H9 (cell line): ENCODE measurements around the gene NECAB2. TPM values are rescaled to one million over a fixed set of nuclear protein-coding genes. Genes with fewer than 3 reads are reported as not detected.
"Not testable (repeated sequence)": the region's sequence is repeated elsewhere in the genome, so short reads cannot be mapped to it uniquely, and the experiment has no call there.

ENCODE experiments used
- DNase-seq: peaks from one replicate; pipeline ENCODE4 v3.0.0-alpha.2; 2017
- H2AFZ ChIP-seq: one replicate; pipeline ENCODE4 v1.6.1; 2013; ENCODE audit warnings: mild to moderate bottlenecking, low read length, control low read depth, moderate library complexity
- H2AK5ac ChIP-seq: 2 replicates; pipeline ENCODE4 v1.6.1; 2013; ENCODE audit warnings: low read length, control low read depth, mixed read lengths; ENCODE audit not compliant: insufficient read length
- H2BK120ac ChIP-seq: one replicate; pipeline ENCODE4 v1.6.1; 2013; ENCODE audit warnings: low read depth, mild to moderate bottlenecking, low read length, control low read depth, inconsistent platforms; ENCODE audit not compliant: poor library complexity, severe bottlenecking
- H2BK12ac ChIP-seq: 2 replicates; pipeline ENCODE4 v1.6.1; 2013; ENCODE audit warnings: low read length, control low read depth, mixed read lengths, low read depth; ENCODE audit not compliant: insufficient read length
- H2BK15ac ChIP-seq: 2 replicates; pipeline ENCODE4 v1.6.1; 2013; ENCODE audit warnings: low read depth, low read length, control low read depth
- H2BK20ac ChIP-seq: one replicate; pipeline ENCODE4 v1.6.1; 2013; ENCODE audit warnings: low read depth, mild to moderate bottlenecking, low read length, control low read depth, inconsistent platforms; ENCODE audit not compliant: poor library complexity, severe bottlenecking
- H2BK5ac ChIP-seq: 2 replicates; pipeline ENCODE4 v1.6.1; 2013; ENCODE audit warnings: low read length, control low read depth, mixed read lengths; ENCODE audit not compliant: insufficient read length
- H3K14ac ChIP-seq: 2 replicates; pipeline ENCODE4 v1.6.1; 2013; ENCODE audit warnings: low read length, control low read depth; ENCODE audit not compliant: insufficient read depth
- H3K18ac ChIP-seq: 2 replicates; pipeline ENCODE4 v1.6.1; 2013; ENCODE audit warnings: low read depth, mild to moderate bottlenecking, mixed read lengths, low read length, control low read depth; ENCODE audit not compliant: insufficient read length
- H3K23ac ChIP-seq: 2 replicates; pipeline ENCODE4 v1.6.1; 2013; ENCODE audit warnings: low read length, control low read depth, mixed read lengths, low read depth; ENCODE audit not compliant: insufficient read length
- H3K23me2 ChIP-seq: 2 replicates; pipeline ENCODE4 v1.6.1; 2013; ENCODE audit warnings: low read depth, mild to moderate bottlenecking, mixed read lengths, low read length, control low read depth; ENCODE audit not compliant: insufficient read length, poor library complexity, severe bottlenecking
- H3K27ac ChIP-seq: 2 replicates; pipeline ENCODE4 v1.5.1; 2013; ENCODE audit warnings: low read length, control low read depth, mixed read lengths, low read depth; ENCODE audit not compliant: insufficient read length
- H3K27me3 ChIP-seq: 2 replicates; pipeline ENCODE4 v1.6.1; 2013; ENCODE audit warnings: low read length, control low read depth, inconsistent platforms; ENCODE audit not compliant: insufficient read depth
- H3K4ac ChIP-seq: 2 replicates; pipeline ENCODE4 v1.6.1; 2013; ENCODE audit warnings: low read depth, mild to moderate bottlenecking, control low read depth, inconsistent platforms, low read length, moderate library complexity
- H3K4me1 ChIP-seq: 2 replicates; pipeline ENCODE4 v1.6.1; 2013; ENCODE audit warnings: low read length, control low read depth, inconsistent platforms; ENCODE audit not compliant: insufficient read depth
- H3K4me2 ChIP-seq: 2 replicates; pipeline ENCODE4 v1.6.1; 2013; ENCODE audit warnings: low read length, control low read depth, mixed read lengths; ENCODE audit not compliant: insufficient read length, insufficient read depth
- H3K56ac ChIP-seq: 2 replicates; pipeline ENCODE4 v1.6.1; 2013; ENCODE audit warnings: low read depth, mild to moderate bottlenecking, mixed read lengths, low read length, control low read depth; ENCODE audit not compliant: insufficient read length
- H3K79me1 ChIP-seq: 2 replicates; pipeline ENCODE4 v1.6.1; 2013; ENCODE audit warnings: low read depth, mild to moderate bottlenecking, moderate library complexity, low read length, control low read depth, inconsistent platforms; ENCODE audit not compliant: insufficient read depth, poor library complexity, severe bottlenecking
- H3K79me2 ChIP-seq: 2 replicates; pipeline ENCODE4 v1.6.1; 2013; ENCODE audit warnings: low read length, control low read depth, inconsistent platforms; ENCODE audit not compliant: insufficient read depth
- H3K9ac ChIP-seq: 2 replicates; pipeline ENCODE4 v1.6.1; 2013; ENCODE audit warnings: low read length, control low read depth, mixed read lengths; ENCODE audit not compliant: insufficient read length; ENCODE audit errors: extremely low read depth
- H3K9me3 ChIP-seq: one replicate; pipeline ENCODE4 v1.6.1; 2013; ENCODE audit warnings: low read depth, low read length, inconsistent platforms; ENCODE audit not compliant: control insufficient read depth
- H3T11ph ChIP-seq: one replicate; pipeline ENCODE4 v1.6.1; 2013; ENCODE audit warnings: mild to moderate bottlenecking, low read length, control low read depth, inconsistent platforms
- H4K20me1 ChIP-seq: one replicate; pipeline ENCODE4 v1.6.1; 2013; ENCODE audit not compliant: control insufficient read depth, insufficient read length, insufficient read depth
- H4K5ac ChIP-seq: 2 replicates; pipeline ENCODE4 v1.6.1; 2013; ENCODE audit warnings: low read depth, mild to moderate bottlenecking, mixed read lengths, low read length, control low read depth; ENCODE audit not compliant: insufficient read length
- H4K8ac ChIP-seq: replicated peaks from 2 replicates; pipeline ENCODE4 v1.6.1; 2013; ENCODE audit warnings: low read length, control low read depth, mixed read lengths, low read depth; ENCODE audit not compliant: insufficient read length
- H4K91ac ChIP-seq: 2 replicates; pipeline ENCODE4 v1.6.1; 2013; ENCODE audit warnings: low read depth, mild to moderate bottlenecking, moderate library complexity, mixed read lengths, low read length, control low read depth; ENCODE audit not compliant: insufficient read length
- H3K27ac Mint-ChIP-seq, 3 experiments: 2 replicates in 2 of 3; 3 replicates in 1 of 3; pipeline ENCODE4 v1.8.0; 2020 to 2021; ENCODE audit warnings: mixed read lengths in 3 of 3, mild to moderate bottlenecking in 1 of 3, moderate library complexity in 1 of 3
- H3K27me3 Mint-ChIP-seq: 2 replicates; pipeline ENCODE4 v1.8.0; 2021; ENCODE audit warnings: low read depth, mild to moderate bottlenecking, moderate library complexity, mixed read lengths
- H3K36me3 Mint-ChIP-seq, 3 experiments: 2 replicates in 2 of 3; 3 replicates in 1 of 3; pipeline ENCODE4 v1.8.0; 2020 to 2021; ENCODE audit warnings: low read depth in 3 of 3, mixed read lengths in 3 of 3; ENCODE audit not compliant: insufficient read depth in 1 of 3
- H3K4me1 Mint-ChIP-seq, 2 experiments: 2 replicates each; pipeline ENCODE4 v1.8.0; 2020; ENCODE audit warnings: mixed read lengths in 2 of 2
- H3K4me3 Mint-ChIP-seq, 2 experiments: 2 replicates in 1 of 2; 3 replicates in 1 of 2; pipeline ENCODE4 v1.8.0; 2020 to 2021; ENCODE audit warnings: mild to moderate bottlenecking in 2 of 2, mixed read lengths in 2 of 2, moderate library complexity in 1 of 2
- H3K9me3 Mint-ChIP-seq, 2 experiments: 2 replicates in 1 of 2; 3 replicates in 1 of 2; pipeline ENCODE4 v1.8.0; 2020; ENCODE audit warnings: mild to moderate bottlenecking in 2 of 2, mixed read lengths in 2 of 2, moderate library complexity in 1 of 2
- CTCF ChIP-seq: fragments of 200-600 bp; sonication (generic); conservative IDR thresholded peaks from 3 replicates; pipeline ENCODE4 v1.8.0; 2021; ENCODE audit warnings: antibody characterized with exemption, mild to moderate bottlenecking
- WGBS: extraction: QIAGEN DNeasy Blood & Tissue Kit; methylation state at CpG from one replicate; pipeline ENCODE4 v1.1.7; 2013; ENCODE audit warnings: missing lambda C conversion rate, low lambda C conversion rate, mixed read lengths; ENCODE audit not compliant: insufficient read length; ENCODE audit errors: extremely low coverage; 5-methylcytosine and 5-hydroxymethylcytosine counted together
- total RNA-seq: library from RNA; stranded (reverse); gene quantifications from 2 replicates; pipeline ENCODE4 v1.2.1, GENCODE V29; 2021

Gene NECAB2
- total RNA-seq, 1 experiment from 2014 or later, result 12.6 TPM

GRCh38 chr16:83940630-83941378, 27.2 kb upstream of the NECAB2 start:
- Histone ChIP-seq H3K4ac (no peak overlapping the region), H4K5ac (no peak overlapping the region), H3K27me3 (no peaks in the 10 kb centered on the region), H3K4me2 (no peak overlapping the region), H3K14ac (no peak overlapping the region), H3K56ac (no peak overlapping the region), H4K8ac (no peak overlapping the region), H3K9me3 (no peaks in the 10 kb centered on the region), H3K27ac (no peak overlapping the region), H4K91ac (no peak overlapping the region), H3K23ac (no peak overlapping the region), H2BK15ac (no peak overlapping the region), H3K9ac (no peak overlapping the region), H2AK5ac (no peak overlapping the region), H2BK20ac (no peak overlapping the region), H3K18ac (no peak overlapping the region), H3K4me1 (no peaks in the 10 kb centered on the region), H2BK5ac (no peak overlapping the region), H2BK12ac (no peak overlapping the region), H2AFZ (no peak overlapping the region), H3K23me2 (no peaks in the 10 kb centered on the region), H3K79me2 (no peaks in the 10 kb centered on the region), H3T11ph (no peak overlapping the region), H4K20me1 (no peaks in the 10 kb centered on the region), H3K79me1 (no peaks in the 10 kb centered on the region), H2BK120ac (no peak overlapping the region)
- peaks cover 6% of the 10 kb centered on the region for H3K27me3 Mint-ChIP-seq
- peak overlapping the region in 2 of 3 experiments; percentile 7 to 20; a peak in 3 of 7 replicates for H3K27ac Mint-ChIP-seq
- peak; percentile 46 for DNase-seq
- H3K9me3 Mint-ChIP-seq, result no peaks in the 10 kb centered on the region
- no CpG with 5 or more reads among the region's 28 CpGs for WGBS
- H3K4me1 Mint-ChIP-seq, result peaks cover 5 to 16% of the 10 kb centered on the region in 2 experiments
- H3K4me3 Mint-ChIP-seq, result no peak overlapping the region
- TF ChIP-seq CTCF, result no peak
- peaks cover 0 to 8% (median 6%) of the 10 kb centered on the region in 3 experiments; a peak in 3 of 7 replicates for H3K36me3 Mint-ChIP-seq

- not testable (repeated sequence) for H3K27ac Mint-ChIP-seq, H3K36me3 Mint-ChIP-seq, H3K27me3 ChIP-seq, H4K20me1 ChIP-seq, H3K4me2 ChIP-seq, H3K27ac ChIP-seq, H4K5ac ChIP-seq, H3K18ac ChIP-seq, H2BK5ac ChIP-seq, H4K8ac ChIP-seq, H3K4me1 ChIP-seq, H2AK5ac ChIP-seq, H2BK12ac ChIP-seq, H3K79me1 ChIP-seq, H2AFZ ChIP-seq, H2BK20ac ChIP-seq, H3K4ac ChIP-seq, H3K27me3 Mint-ChIP-seq, H2BK120ac ChIP-seq, H2BK15ac ChIP-seq, H3K23me2 ChIP-seq, H3T11ph ChIP-seq, H3K79me2 ChIP-seq, H3K14ac ChIP-seq, DNase-seq, H3K9ac ChIP-seq, H3K56ac ChIP-seq, H3K9me3 Mint-ChIP-seq, H4K91ac ChIP-seq, H3K9me3 ChIP-seq, H3K4me3 Mint-ChIP-seq, H3K23ac ChIP-seq
- no CpG with 5 or more reads among the region's 9 CpGs for WGBS
- H3K4me1 Mint-ChIP-seq, result peaks cover 5 to 16% of the 10 kb centered on the region in 2 experiments
Measured at GRCh38 chr16:83941546-83941945, 26.5 kb upstream of the NECAB2 start.
